Esophagus (tissue), 2 donors: Measurements from ENCODE around the gene TLDC2. TPM values are rescaled to one million over a fixed set of nuclear protein-coding genes. Genes with fewer than 3 reads are reported as not detected.
A peak's percentile ranks its signal among the peaks of the same experiment; 100 is the strongest.
"Not testable (repeated sequence)": the region's sequence is repeated elsewhere in the genome, so short reads cannot be mapped to it uniquely, and the experiment has no call there.

Source experiments
- H3K27ac ChIP-seq, 2 donors: one replicate each; pipeline ENCODE4 v1.5.1; 2013; ENCODE audit warnings: low read depth in 2 of 2, mild to moderate bottlenecking in 2 of 2, inconsistent platforms in 1 of 2, low read length in 1 of 2, moderate library complexity in 1 of 2
- H3K27me3 ChIP-seq, 2 donors: one replicate each; pipeline ENCODE4 v1.6.1; 2013; ENCODE audit warnings: low read length in 2 of 2, control low read depth in 1 of 2, mild to moderate bottlenecking in 1 of 2; ENCODE audit not compliant: insufficient read depth in 2 of 2, control insufficient read depth in 1 of 2
- H3K36me3 ChIP-seq, 2 donors: one replicate each; pipeline ENCODE4 v1.6.1; 2013; ENCODE audit warnings: low read length in 1 of 2; ENCODE audit not compliant: control insufficient read depth in 2 of 2, insufficient read depth in 2 of 2
- H3K4me1 ChIP-seq, 2 donors: one replicate each; pipeline ENCODE4 v1.6.1; 2013; ENCODE audit warnings: low read length in 1 of 2; ENCODE audit not compliant: control insufficient read depth in 2 of 2, insufficient read depth in 2 of 2
- H3K4me3 ChIP-seq, 2 donors: one replicate each; pipeline ENCODE4 v1.5.1; 2013; ENCODE audit warnings: low read length in 2 of 2, mild to moderate bottlenecking in 2 of 2, low read depth in 1 of 2, moderate library complexity in 1 of 2
- H3K9me3 ChIP-seq, 2 donors: one replicate each; pipeline ENCODE4 v1.6.1; 2013; ENCODE audit warnings: mild to moderate bottlenecking in 2 of 2, low read depth in 1 of 2, low read length in 1 of 2, moderate library complexity in 1 of 2; ENCODE audit not compliant: control insufficient read depth in 2 of 2, insufficient read depth in 1 of 2
- WGBS, 2 donors: extraction: QIAGEN DNeasy Blood & Tissue Kit; methylation state at CpG; one replicate each; pipeline ENCODE4 v1.1.7; 2013; 5-methylcytosine and 5-hydroxymethylcytosine counted together
- polyA plus RNA-seq, 2 donors: library from polyadenylated mRNA; stranded (reverse); fragments of 200-250 nt; gene quantifications; one replicate each; pipeline ENCODE4 v1.2.3, GENCODE V29; 2013
- donor health status: healthy with polysubstance abuse.
- donor health status: Bipolar disorder and iron deficiency.

The TLDC2 gene
- polyA plus RNA-seq, 2 donors: 0.16 to 0.29 TPM

DNA sequence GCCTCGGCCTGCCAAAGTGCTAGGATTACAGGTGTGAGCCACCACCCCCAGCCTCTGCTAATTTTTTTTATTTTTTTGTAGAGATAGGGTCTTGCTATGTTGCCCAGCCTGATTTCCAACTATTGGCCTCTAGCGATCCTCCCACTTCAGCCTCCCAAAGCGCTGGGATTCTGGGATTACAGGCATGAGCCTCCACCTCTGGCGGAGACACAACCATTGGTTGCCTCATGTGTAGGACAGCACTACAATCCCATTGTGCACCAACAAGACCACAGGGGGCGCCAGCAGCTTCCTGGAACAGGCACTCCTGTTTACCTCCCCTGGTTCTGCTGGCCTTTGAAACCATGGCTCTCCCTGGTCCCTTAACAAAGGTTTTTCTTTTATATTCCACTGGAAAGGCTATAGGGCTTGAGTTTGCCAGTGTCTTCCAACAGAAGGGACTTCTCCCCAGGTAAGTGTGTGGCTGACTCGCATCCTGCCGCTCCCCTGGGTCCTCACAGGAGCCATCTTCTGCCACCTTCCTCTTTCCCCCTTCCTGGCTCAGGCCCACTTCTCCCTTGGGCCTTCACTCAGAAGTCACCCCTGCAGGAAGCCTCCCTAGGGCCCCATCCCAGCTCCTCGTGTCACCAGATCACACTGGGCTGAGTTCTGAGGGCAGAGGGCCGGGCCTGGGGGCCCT, 39.2 kb upstream of the TLDC2 start:
- Histone ChIP-seq H3K4me3 (no peak overlapping the region), H3K36me3 (peaks cover 0 to 6% of the 10 kb centered on the region in 2 donors), H3K27ac (peak overlapping the region; percentile 71 to 86), H3K9me3 (no peaks in the 10 kb centered on the region), H3K4me1 (peaks cover 0 to 11% of the 10 kb centered on the region in 2 donors), H3K27me3 (no peaks in the 10 kb centered on the region)
- WGBS, 2 donors: 79 to 82% methylated on average over 9 of the region's 9 CpGs

GRCh38 chr20:36838376-36838775, 37.6 kb upstream of the TLDC2 start:
- not testable (repeated sequence) for H3K4me3 ChIP-seq, H3K4me1 ChIP-seq, H3K9me3 ChIP-seq, H3K27ac ChIP-seq, H3K36me3 ChIP-seq, H3K27me3 ChIP-seq
- 98% methylated on average over 3 of the region's 3 CpGs for WGBS, 2 donors

GRCh38 chr20:36839150-36839549, 36.8 kb upstream of the TLDC2 start:
- no peaks in the 10 kb centered on the region for H3K9me3 ChIP-seq
- no peaks in the 10 kb centered on the region for H3K27me3 ChIP-seq
- 96 to 97% methylated on average over 23 of the region's 23 CpGs for WGBS, 2 donors
- H3K4me3 ChIP-seq: no peak overlapping the region
- H3K4me1 ChIP-seq: peaks cover 4 to 5% of the 10 kb centered on the region in 2 donors
- H3K27ac ChIP-seq: no peak overlapping the region
- H3K36me3 ChIP-seq: peaks cover 0 to 6% of the 10 kb centered on the region in 2 donors

- whole genome bisulfite sequencing, 2 donors: 93 to 97% methylated on average over 8 to 9 of the region's 9 CpGs
- H3K36me3 ChIP-seq, H3K4me1 ChIP-seq: not testable (repeated sequence)
These were observed 34.9 kb upstream of the TLDC2 start for GRCh38 chr20:36841030-36841429.

DNA sequence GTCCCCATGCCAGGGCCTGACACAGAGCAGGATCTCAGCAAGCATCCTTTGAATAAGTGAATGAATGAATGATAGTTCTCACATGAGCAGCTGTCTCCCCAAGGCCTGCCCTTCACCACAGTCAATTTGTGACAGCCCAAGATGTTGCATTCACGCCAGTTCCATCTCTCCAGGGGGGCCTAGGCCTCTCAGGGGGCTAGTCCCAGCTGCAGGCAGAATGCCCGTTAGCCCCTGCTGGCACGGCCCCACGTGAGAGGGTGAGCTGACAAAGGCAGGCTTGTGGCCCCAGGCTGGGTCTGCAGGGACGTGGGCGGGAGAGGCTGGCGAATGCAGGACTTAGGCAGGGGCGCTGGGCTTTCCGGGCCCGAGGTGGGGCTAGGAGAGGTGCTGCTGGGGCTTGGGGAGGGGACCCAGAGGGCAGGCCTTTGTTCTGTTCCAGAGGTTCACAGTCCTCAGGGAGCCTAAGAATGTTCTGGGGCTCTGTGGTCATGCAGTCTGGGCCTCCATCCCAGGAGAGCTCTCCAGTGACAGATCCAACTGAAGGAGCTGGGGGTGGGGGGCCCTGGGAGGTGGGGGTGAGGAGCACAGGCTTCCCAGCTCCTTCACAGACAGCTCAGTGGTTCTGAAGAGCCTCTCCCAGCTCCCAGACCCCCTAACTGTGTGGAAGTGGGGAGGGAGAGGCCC, 30.5 kb upstream of the TLDC2 start:
- no peak overlapping the region for H3K4me3 ChIP-seq
- no peaks in the 10 kb centered on the region for H3K9me3 ChIP-seq
- H3K27ac ChIP-seq: peak overlapping the region; percentile 60 to 79
- peaks cover 9 to 11% of the 10 kb centered on the region in 2 donors for H3K4me1 ChIP-seq
- H3K27me3 ChIP-seq: no peaks in the 10 kb centered on the region
- WGBS, 2 donors: 57 to 67% methylated on average over 10 of the region's 10 CpGs
- no peaks in the 10 kb centered on the region for H3K36me3 ChIP-seq

More at GRCh38 chr20:36841030-36841429, 34.9 kb upstream of the TLDC2 start:
- H3K4me3 ChIP-seq, H3K27me3 ChIP-seq, H3K9me3 ChIP-seq: not testable (repeated sequence)
- H3K27ac ChIP-seq: peak overlapping the region; percentile 30 to 61

DNA sequence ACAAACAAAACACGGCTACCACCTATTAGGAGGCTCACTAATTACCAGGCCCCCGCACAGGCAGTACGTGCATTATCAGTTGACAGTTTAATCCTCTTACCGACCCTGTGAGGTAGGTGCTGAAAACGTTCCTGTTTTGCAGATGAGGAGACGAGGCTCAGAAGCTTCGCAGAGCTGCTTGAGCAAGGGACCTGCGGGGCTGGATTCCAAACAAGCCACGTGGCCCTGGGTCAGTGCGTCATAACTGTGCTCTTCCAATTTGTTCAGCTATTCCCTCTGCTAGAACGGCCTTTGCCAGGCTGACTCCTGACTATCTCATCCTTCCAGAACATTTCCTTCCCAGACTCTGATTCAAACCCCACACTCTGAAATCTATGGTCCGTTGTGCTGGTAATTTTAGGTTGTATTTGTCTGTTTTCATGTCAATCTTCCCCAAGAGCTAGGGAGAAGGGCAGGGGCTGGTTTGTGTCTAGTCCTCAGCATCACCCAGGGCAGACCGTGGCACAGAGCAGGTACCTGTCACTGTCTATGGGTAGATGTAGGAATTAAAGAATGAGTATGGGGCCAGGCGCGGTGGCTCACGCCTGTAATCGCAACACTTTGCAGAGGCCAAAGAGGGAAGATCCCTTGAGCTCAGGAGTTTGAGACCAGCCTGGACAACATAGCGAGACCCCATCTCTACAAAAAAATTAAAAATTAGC, 28.8 kb upstream of the TLDC2 start:
- 66 to 76% methylated on average over 18 of the region's 18 CpGs for WGBS, 2 donors
- H3K36me3 ChIP-seq: no peaks in the 10 kb centered on the region

DNA sequence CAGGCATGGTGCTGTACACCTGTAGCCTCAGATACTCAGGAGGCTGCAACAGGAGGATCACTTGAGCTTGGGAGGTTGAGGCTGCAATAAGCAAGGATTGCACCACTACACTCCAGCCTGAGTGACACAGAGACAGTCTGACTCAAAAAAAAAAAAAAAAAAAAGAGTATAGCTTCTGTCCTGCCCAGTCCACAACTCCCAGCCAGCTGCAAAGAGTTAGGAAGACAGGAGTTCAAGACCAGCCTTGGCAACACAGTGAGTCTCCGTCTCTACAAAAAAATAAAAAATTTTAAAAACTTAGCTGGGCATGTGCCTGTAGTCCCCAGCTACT, 28.3 kb upstream of the TLDC2 start:
- peaks cover 9 to 13% of the 10 kb centered on the region in 2 donors for H3K4me1 ChIP-seq
- WGBS, 2 donors: 72% methylated on average over 1 of the region's 1 CpG
- peak overlapping the region; percentile 79 to 91 for H3K27ac ChIP-seq
- no peak overlapping the region for H3K4me3 ChIP-seq
- H3K36me3 ChIP-seq: no peaks in the 10 kb centered on the region
- H3K9me3 ChIP-seq: no peaks in the 10 kb centered on the region
- no peaks in the 10 kb centered on the region for H3K27me3 ChIP-seq

More for the DNA sequence above, 28.8 kb upstream of the TLDC2 start:
- Histone ChIP-seq H3K9me3 (no peaks in the 10 kb centered on the region), H3K4me3 (no peak overlapping the region), H3K27ac (peak overlapping the region; percentile 79 to 91), H3K27me3 (no peaks in the 10 kb centered on the region), H3K4me1 (peaks cover 9 to 11% of the 10 kb centered on the region in 2 donors)

- Histone ChIP-seq H3K27me3 (no peaks in the 10 kb centered on the region), H3K36me3 (peaks cover 0 to 3% of the 10 kb centered on the region in 2 donors), H3K9me3 (no peaks in the 10 kb centered on the region), H3K27ac (peak overlapping the region; percentile 79 to 91), H3K4me1 (peaks cover 9 to 10% of the 10 kb centered on the region in 2 donors), H3K4me3 (no peak overlapping the region)
- 58 to 59% methylated on average over 6 of the region's 6 CpGs for WGBS, 2 donors
These were observed 27.8 kb upstream of the TLDC2 start for GRCh38 chr20:36848078-36848660.

- Histone ChIP-seq H3K27ac (peak overlapping the region; percentile 79 to 91), H3K9me3 (no peaks in the 10 kb centered on the region), H3K4me1 (peaks cover 9% of the 10 kb centered on the region in 2 donors), H3K4me3 (no peak overlapping the region), H3K27me3 (no peaks in the 10 kb centered on the region), H3K36me3 (peaks cover 0 to 4% of the 10 kb centered on the region in 2 donors)
These were observed 27.3 kb upstream of the TLDC2 start for GRCh38 chr20:36848677-36849076.
